Body of pancreas (tissue), 4 donors: ENCODE measurements around the gene RBFOX2. TPM values are rescaled to one million over a fixed set of nuclear protein-coding genes. Genes with fewer than 3 reads are reported as not detected.

ENCODE experiments used
- ATAC-seq: fragments of 150-250 bp; one replicate; pipeline ENCODE4 v1.9.1; 2016
- DNase-seq, 4 donors: peaks; one replicate each; pipeline ENCODE4 v3.0.0-alpha.2; 2019
- H3K27ac ChIP-seq, 4 donors: fragments of 200-600 bp; sonication (generic); 1 replicate in 3 of 4; 2 replicates in 1 of 4; pipeline versions ENCODE4 v1.5.1 to v1.6.1; 2016 to 2019; ENCODE audit warnings: mild to moderate bottlenecking in 1 of 4, mixed read lengths in 1 of 4, moderate library complexity in 1 of 4
- H3K27me3 ChIP-seq, 2 donors: fragments of 200-600 bp; sonication (generic); one replicate each; pipeline ENCODE4 v1.6.0; 2016; ENCODE audit warnings: mild to moderate bottlenecking in 1 of 2
- H3K36me3 ChIP-seq, 2 donors: fragments of 200-600 bp; sonication (generic); replicated peaks in 1 of 2; 2 replicates each; pipeline ENCODE4 v1.5.1; 2016; ENCODE audit warnings: low read depth in 2 of 2; ENCODE audit not compliant: insufficient read depth in 1 of 2
- H3K4me1 ChIP-seq: fragments of 200-600 bp; sonication (generic); one replicate; pipeline ENCODE4 v1.6.0; 2016
- H3K4me3 ChIP-seq, 2 donors: fragments of 200-600 bp; sonication (generic); 1 replicate in 1 of 2; 2 replicates in 1 of 2; pipeline ENCODE4 v1.5.1; 2016 to 2019
- H3K9me3 ChIP-seq, 3 donors: fragments of 200-600 bp; sonication (generic); 1 replicate in 2 of 3; 2 replicates in 1 of 3; pipeline ENCODE4 v1.5.1; 2016
- POLR2A ChIP-seq, 3 donors: fragments of 450-650 bp; IDR thresholded peaks; one replicate each; pipeline ENCODE4 v1.6.1; 2016; ENCODE audit warnings: antibody characterized with exemption in 3 of 3, mild to moderate bottlenecking in 2 of 3
- WGBS, 2 donors: methylation state at CpG; one replicate each; pipeline ENCODE4 v1.1.5; 2017; 5-methylcytosine and 5-hydroxymethylcytosine counted together
- intact Hi-C: fragments of 100-400 bp; cut with DNase I; formaldehyde crosslinking; loops from one replicate; pipeline ENCODE4 v1.15.1; 2023
- total RNA-seq, 2 donors: library from RNA; depleted of rRNA; stranded (reverse); fragments of >200 nt; gene quantifications; one replicate each; pipeline ENCODE4 v1.1.0, GENCODE V29; 2016
- TF ChIP-seq, protein P1 (sequence below), 7 experiments: fragments of 450-650 bp in 4 of 7; fragments of 200-600 bp in 3 of 7; sonication (generic) in 3 of 7; IDR thresholded peaks; one replicate each; pipeline ENCODE4 v1.5.1; 2016 to 2019; ENCODE audit warnings: antibody characterized with exemption in 7 of 7

RBFOX2 gene
- total RNA-seq, 2 donors from 2014 or later, result 28.7 to 31.1 TPM

DNA sequence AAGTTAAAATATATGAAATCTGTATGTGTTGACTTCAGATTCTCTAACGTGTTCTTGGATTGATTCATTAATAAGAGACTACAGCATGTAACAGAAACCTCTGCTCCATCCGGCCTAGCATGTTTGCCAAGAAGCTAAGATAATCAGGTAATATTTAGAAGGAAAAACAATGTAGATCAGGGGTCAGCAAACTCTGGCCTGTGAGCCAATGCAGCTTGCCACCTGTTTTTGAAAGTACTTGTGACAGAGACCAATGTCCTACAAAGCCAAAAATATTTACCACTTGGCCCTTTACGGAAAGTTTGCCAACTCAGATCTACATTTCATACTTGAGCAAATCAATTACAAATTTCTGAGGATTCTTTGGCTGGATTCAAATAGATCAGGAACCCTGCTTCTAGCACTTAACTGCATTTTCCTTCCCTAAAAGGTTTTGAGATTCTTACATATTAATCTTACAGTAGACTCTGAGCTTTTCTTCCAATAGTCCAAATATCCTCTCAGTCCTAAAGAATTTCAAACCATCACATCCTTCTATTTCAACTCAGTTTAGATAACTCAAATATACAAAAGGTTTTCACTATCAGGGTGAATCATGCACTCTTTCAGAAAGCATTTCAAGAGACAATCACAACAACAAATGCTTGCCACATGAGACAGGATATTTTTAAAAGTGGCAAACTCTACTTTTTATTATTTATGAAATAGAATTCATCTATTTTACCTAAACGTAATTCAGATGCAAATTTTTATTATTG lies 281.5 kb downstream of the RBFOX2 start:
- Histone ChIP-seq H3K9me3 (no peaks in the 10 kb centered on the region), H3K36me3 (no peaks in the 10 kb centered on the region), H3K4me3 (no peak overlapping the region), H3K27me3 (no peaks in the 10 kb centered on the region), H3K4me1 (peaks cover 4% of the 10 kb centered on the region), H3K27ac (no peak overlapping the region)
- no peak for TF ChIP-seq POLR2A (IDR thresholded peaks at IDR 0.05)
- TF ChIP-seq, protein P1, sequence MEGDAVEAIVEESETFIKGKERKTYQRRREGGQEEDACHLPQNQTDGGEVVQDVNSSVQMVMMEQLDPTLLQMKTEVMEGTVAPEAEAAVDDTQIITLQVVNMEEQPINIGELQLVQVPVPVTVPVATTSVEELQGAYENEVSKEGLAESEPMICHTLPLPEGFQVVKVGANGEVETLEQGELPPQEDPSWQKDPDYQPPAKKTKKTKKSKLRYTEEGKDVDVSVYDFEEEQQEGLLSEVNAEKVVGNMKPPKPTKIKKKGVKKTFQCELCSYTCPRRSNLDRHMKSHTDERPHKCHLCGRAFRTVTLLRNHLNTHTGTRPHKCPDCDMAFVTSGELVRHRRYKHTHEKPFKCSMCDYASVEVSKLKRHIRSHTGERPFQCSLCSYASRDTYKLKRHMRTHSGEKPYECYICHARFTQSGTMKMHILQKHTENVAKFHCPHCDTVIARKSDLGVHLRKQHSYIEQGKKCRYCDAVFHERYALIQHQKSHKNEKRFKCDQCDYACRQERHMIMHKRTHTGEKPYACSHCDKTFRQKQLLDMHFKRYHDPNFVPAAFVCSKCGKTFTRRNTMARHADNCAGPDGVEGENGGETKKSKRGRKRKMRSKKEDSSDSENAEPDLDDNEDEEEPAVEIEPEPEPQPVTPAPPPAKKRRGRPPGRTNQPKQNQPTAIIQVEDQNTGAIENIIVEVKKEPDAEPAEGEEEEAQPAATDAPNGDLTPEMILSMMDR (IDR thresholded peaks at IDR 0.05), result no peak
- ATAC-seq, result no peak
- intact Hi-C loops, result no loop called here
- no peak for DNase-seq
- 40 to 49% methylated on average over 4 of the region's 4 CpGs for WGBS, 2 donors

DNA sequence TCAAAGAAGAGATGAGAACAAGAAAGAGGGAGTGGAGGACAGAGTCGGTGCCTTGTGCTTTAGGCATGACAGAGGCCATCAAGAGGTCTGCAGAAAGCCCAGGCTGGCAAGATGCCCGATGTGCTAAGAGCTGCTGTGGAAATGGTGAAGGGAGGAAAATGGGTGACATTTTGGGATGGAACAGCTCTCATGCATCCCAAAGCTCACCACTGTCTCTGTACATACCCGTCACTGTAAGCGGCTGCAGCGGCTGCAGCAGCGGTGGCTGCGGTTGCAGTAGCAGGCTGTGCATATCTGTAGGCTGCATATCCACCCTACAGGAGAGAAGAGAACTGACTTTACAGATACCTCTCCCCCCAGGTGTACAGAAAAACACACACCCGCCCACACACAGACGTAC lies 282.4 kb downstream of the RBFOX2 start:
- H3K27me3 ChIP-seq, result no peaks in the 10 kb centered on the region
- peak in 1 of 4 donors; percentile 37 for DNase-seq
- intact Hi-C loops, result no loop called here
- ATAC-seq, result no peak
- no peak overlapping the region for H3K27ac ChIP-seq
- H3K4me1 ChIP-seq, result peaks cover 4% of the 10 kb centered on the region
- no peaks in the 10 kb centered on the region for H3K9me3 ChIP-seq
- 89 to 93% methylated on average over 9 of the region's 9 CpGs for WGBS, 2 donors
- no peak for TF ChIP-seq POLR2A (IDR thresholded peaks at IDR 0.05)
- TF ChIP-seq, protein P1 (IDR thresholded peaks at IDR 0.05), result no peak
- H3K36me3 ChIP-seq, result no peaks in the 10 kb centered on the region
- H3K4me3 ChIP-seq, result no peak overlapping the region

DNA sequence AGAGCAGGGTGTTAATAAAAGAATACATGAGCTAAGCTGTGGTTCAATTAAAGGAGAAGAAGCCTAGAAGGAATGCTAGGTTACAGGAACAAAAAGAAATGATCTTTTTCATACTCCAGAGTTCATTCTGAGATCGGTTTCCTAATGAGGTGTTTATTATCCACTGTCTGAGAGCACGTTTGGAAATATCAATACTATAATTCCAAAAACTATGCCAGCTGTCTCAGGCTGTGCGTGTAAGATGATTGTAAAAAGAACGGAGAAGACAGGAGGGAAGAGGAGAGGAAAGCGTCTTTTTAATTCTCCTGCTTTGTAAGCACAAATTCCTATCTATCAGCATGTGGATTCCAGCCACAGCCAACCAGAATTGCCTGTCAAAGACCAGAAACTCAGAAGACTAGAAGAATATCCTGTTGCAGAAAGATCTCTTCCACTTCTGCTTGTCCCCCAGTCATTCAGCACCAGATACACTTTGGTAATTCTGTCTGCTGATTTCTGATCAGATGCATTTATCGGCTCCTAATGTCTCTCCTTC lies 285.2 kb downstream of the RBFOX2 start:
- H3K9me3 ChIP-seq, result no peaks in the 10 kb centered on the region
- no peak overlapping the region for H3K4me3 ChIP-seq
- no peaks in the 10 kb centered on the region for H3K36me3 ChIP-seq
- WGBS, 2 donors, result 80 to 91% methylated on average over 6 of the region's 6 CpGs
- intact Hi-C loops, result no loop called here
- ATAC-seq (no peak), DNase-seq (no peak)
- peaks cover 4% of the 10 kb centered on the region for H3K4me1 ChIP-seq
- no peaks in the 10 kb centered on the region for H3K27me3 ChIP-seq
- TF ChIP-seq, protein P1 (IDR thresholded peaks at IDR 0.05), result no peak
- TF ChIP-seq POLR2A (IDR thresholded peaks at IDR 0.05), result no peak
- no peak overlapping the region for H3K27ac ChIP-seq

DNA sequence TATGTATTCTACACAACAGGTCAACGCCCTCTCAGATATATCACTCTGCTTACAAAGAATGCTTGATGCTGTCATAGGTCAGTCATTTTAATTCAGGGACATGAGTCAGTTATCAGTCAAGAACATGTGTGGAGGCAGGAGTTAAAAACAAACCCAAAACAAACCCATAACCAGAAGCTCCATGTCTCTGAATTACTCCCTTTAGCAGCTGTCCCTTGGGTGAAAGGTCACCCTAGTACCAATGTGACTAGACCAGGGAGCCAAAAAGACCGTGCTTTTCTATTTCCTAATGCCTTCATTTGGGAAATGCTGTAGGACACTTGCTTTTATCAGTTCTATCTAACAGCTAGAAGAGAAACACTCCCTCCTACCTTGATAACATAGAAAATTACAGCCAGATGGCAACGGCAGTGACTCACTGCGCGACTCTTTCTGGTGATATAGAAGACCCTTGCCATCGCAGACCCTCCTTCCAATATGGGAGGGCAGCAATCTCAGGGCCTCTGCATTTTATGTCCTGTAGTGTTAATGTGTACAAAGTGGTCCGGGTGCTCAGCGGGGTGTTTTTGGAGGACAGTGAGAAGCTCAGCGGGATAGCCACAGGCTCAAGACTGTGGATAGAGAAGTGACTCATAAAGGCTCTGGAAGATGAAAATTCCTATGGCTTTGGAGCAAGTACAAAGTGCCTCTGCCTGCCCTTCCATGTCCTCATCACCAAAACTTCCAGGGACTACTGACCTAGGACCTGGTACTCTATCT lies 286.1 kb downstream of the RBFOX2 start:
- Histone ChIP-seq H3K9me3 (no peaks in the 10 kb centered on the region), H3K4me1 (peaks cover 4% of the 10 kb centered on the region), H3K4me3 (no peak overlapping the region), H3K27ac (no peak overlapping the region), H3K36me3 (no peaks in the 10 kb centered on the region), H3K27me3 (no peaks in the 10 kb centered on the region)
- intact Hi-C loops, result no loop called here
- TF ChIP-seq, protein P1 (IDR thresholded peaks at IDR 0.05), result no peak
- no peak for TF ChIP-seq POLR2A (IDR thresholded peaks at IDR 0.05)
- WGBS, 2 donors, result 92 to 93% methylated on average over 9 of the region's 9 CpGs
- DNase-seq (no peak), ATAC-seq (no peak)
